Small intestine (tissue), 7 donors: ENCODE data around the gene C19orf81. TPM values are rescaled to one million over a fixed set of nuclear protein-coding genes. Genes with fewer than 3 reads are reported as not detected.

Source experiments
- DNase-seq, 2 donors: peaks; one replicate each; pipeline versions ENCODE4 v3.0.0 to v3.0.0-alpha.2; 2013
- FAIRE-seq: peaks from 2 replicates; lab custom pipeline; 2012; peaks lifted over from hg19 to GRCh38; lab: Jason Lieb, UNC
- H3K27ac ChIP-seq, 3 donors: one replicate each; pipeline ENCODE4 v1.5.1; 2013; ENCODE audit warnings: low read length in 2 of 3, mild to moderate bottlenecking in 2 of 3, control low read depth in 1 of 3, inconsistent platforms in 1 of 3, low read depth in 1 of 3, moderate library complexity in 1 of 3
- H3K27me3 ChIP-seq, 3 donors: one replicate each; pipeline ENCODE4 v1.6.1; 2013; ENCODE audit warnings: low read length in 3 of 3, inconsistent platforms in 1 of 3; ENCODE audit not compliant: control insufficient read depth in 3 of 3, insufficient read depth in 3 of 3
- H3K36me3 ChIP-seq, 3 donors: one replicate each; pipeline ENCODE4 v1.6.1; 2013; ENCODE audit warnings: low read length in 3 of 3, inconsistent platforms in 1 of 3, low read depth in 1 of 3, mild to moderate bottlenecking in 1 of 3, moderate library complexity in 1 of 3; ENCODE audit not compliant: control insufficient read depth in 3 of 3, insufficient read depth in 2 of 3
- H3K4me1 ChIP-seq, 3 donors: one replicate each; pipeline ENCODE4 v1.6.1; 2013; ENCODE audit warnings: low read length in 2 of 3, inconsistent platforms in 1 of 3, low read depth in 1 of 3, mild to moderate bottlenecking in 1 of 3, moderate library complexity in 1 of 3; ENCODE audit not compliant: control insufficient read depth in 3 of 3, insufficient read depth in 2 of 3
- H3K4me3 ChIP-seq, 3 donors: one replicate each; pipeline ENCODE4 v1.5.1; 2013; ENCODE audit warnings: low read length in 3 of 3, control low read depth in 1 of 3, inconsistent platforms in 1 of 3, low read depth in 1 of 3, mild to moderate bottlenecking in 1 of 3, moderate library complexity in 1 of 3
- H3K9me3 ChIP-seq, 2 donors: one replicate each; pipeline ENCODE4 v1.6.1; 2013; ENCODE audit warnings: low read depth in 1 of 2, low read length in 1 of 2; ENCODE audit not compliant: control insufficient read depth in 2 of 2, insufficient read depth in 1 of 2
- WGBS, 3 donors: extraction: QIAGEN DNeasy Blood & Tissue Kit; methylation state at CpG; one replicate each; pipeline ENCODE4 v1.1.7; 2013; 5-methylcytosine and 5-hydroxymethylcytosine counted together
- polyA plus RNA-seq, 4 donors: library from polyadenylated mRNA; stranded (reverse) in 3 of 4; unstranded in 1 of 4; fragments of 200-250 nt in 3 of 4; fragments of 120-200 nt in 1 of 4; gene quantifications; one replicate each; pipeline versions ENCODE4 v1.2.1 to v1.2.3, GENCODE V29; 2013
- donor health status: healthy with polysubstance abuse.
- donor health status: control.
- donor health status: control.
- donor health status: Bipolar disorder and iron deficiency.
- donor health status: healthy.

The C19orf81 gene
- polyA plus RNA-seq, 4 donors = 0.19 TPM; not detected in 3

DNA sequence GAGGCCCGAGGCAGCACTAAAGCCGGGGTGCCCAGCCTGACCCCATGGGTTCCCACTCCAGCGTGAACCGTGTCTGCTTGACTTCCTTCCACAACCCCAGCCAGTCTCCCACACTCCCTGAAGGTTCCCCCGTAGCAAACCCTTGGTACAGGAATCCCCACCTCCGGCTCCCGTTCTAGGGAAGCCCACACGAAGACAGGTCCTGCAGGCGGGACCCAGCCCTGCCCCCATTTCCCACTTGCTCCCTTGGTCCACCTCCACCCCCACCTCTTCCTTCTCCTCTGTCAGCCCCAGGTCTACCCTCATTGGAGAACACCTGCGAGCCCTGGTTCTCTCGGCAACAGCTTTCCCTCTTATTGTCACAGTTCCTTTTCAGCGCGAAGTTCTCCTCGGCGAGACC, 23.9 kb downstream of the C19orf81 start:
- H3K27me3 ChIP-seq = peaks cover 0 to 33% (median 5%) of the 10 kb centered on the region in 3 donors

DNA sequence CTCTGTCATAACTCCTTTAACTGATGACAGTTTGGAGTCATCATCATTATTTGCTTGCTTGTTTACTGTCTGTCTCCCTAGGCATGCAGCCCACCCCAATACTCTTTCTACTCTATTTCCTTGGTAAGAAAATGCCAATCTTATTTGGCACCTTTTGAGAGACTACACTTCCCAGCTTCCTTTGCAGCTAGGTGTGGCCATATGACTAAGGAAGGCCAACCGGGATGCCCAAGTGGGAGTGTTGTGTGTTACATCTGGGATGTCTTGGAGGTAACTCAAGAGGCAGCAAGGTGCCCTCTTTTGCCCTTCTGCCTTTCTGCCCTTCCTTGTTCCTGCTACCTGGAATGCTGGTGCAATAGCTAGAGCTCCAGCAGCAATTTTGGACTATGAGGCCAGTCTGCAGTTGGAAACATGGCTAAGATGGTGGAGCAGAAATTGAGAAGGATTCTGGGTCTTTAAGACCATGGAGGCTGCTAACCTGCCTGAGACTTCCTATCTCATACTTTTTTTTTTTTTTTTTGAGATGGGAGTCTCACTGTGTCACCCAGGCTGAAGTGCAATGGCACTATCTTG, 27.5 kb downstream of the C19orf81 start:
- WGBS, 3 donors = 52 to 75% (median 73%) methylated on average over 1 of the region's 1 CpG
- FAIRE-seq (no peak), DNase-seq (no peak)
- no peaks in the 10 kb centered on the region for H3K36me3 ChIP-seq
- H3K4me3 ChIP-seq = no peak overlapping the region
- no peak overlapping the region for H3K27ac ChIP-seq
- no peaks in the 10 kb centered on the region for H3K4me1 ChIP-seq
- H3K9me3 ChIP-seq = peaks cover 0 to 2% of the 10 kb centered on the region in 2 donors
- H3K27me3 ChIP-seq = peaks cover 0 to 17% (median 5%) of the 10 kb centered on the region in 3 donors

More for the DNA sequence above, 23.9 kb downstream of the C19orf81 start:
- FAIRE-seq = no peak
- no peaks in the 10 kb centered on the region for H3K4me1 ChIP-seq
- H3K9me3 ChIP-seq = peaks cover 0 to 2% of the 10 kb centered on the region in 2 donors
- DNase-seq = no peak
- no peak overlapping the region for H3K4me3 ChIP-seq
- no peaks in the 10 kb centered on the region for H3K36me3 ChIP-seq
- H3K27ac ChIP-seq = no peak overlapping the region
- 24 to 41% (median 29%) methylated on average over 11 to 15 of the region's 15 CpGs for WGBS, 3 donors

DNA sequence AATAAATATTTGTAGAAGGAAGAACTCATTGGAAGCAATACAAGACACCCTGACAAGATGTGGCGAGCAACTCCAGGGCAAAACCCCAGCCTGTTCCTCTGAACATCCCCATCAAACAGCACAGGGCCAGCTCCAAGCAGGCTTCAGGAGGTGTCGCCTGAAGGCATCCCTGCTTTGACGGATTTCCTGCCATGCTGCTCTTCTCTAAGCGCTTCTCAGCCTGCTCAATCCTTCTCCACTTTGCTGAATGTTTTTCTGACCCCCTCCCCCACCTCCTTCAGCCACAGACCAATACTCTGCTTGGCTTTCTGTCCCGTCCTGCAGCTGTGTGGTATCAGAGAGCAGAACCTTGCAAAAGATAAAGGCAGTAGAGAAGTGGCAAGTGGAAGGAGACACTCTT, 28.4 kb downstream of the C19orf81 start:
- Histone ChIP-seq H3K27ac (no peak overlapping the region), H3K9me3 (peaks cover 0 to 2% of the 10 kb centered on the region in 2 donors), H3K36me3 (no peaks in the 10 kb centered on the region), H3K4me3 (no peak overlapping the region), H3K4me1 (no peaks in the 10 kb centered on the region), H3K27me3 (peaks cover 0 to 15% (median 5%) of the 10 kb centered on the region in 3 donors)
- DNase-seq = no peak
- WGBS, 3 donors = 42 to 56% (median 53%) methylated on average over 5 of the region's 5 CpGs
- no peak for FAIRE-seq

DNA sequence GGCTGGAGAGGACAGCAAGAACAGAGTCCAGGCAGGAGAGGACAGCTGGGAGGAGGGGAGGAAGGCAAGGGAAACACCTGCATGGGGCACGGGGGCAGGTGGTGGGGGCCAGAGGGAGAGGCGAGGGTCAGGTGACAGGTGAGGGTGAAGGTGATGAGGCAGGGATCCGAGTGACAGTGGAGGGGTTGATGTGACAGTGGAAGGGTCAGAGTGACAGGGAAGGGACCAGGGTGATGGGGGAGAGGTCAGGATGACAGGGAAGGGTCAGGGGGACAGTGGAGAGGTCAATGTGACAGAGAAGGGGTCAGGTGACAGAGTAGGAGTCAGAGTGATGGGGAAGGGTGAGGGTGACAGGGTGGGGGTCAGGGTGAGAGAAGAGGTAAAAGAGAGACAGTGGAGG, 29.1 kb downstream of the C19orf81 start:
- 34 to 55% (median 52%) methylated on average over 3 of the region's 3 CpGs for WGBS, 3 donors
- Histone ChIP-seq H3K36me3 (no peaks in the 10 kb centered on the region), H3K9me3 (peaks cover 0 to 2% of the 10 kb centered on the region in 2 donors), H3K4me3 (no peak overlapping the region), H3K27me3 (peaks cover 0 to 8% (median 5%) of the 10 kb centered on the region in 3 donors), H3K4me1 (no peaks in the 10 kb centered on the region), H3K27ac (no peak overlapping the region)
- no peak for FAIRE-seq
- DNase-seq = no peak

DNA sequence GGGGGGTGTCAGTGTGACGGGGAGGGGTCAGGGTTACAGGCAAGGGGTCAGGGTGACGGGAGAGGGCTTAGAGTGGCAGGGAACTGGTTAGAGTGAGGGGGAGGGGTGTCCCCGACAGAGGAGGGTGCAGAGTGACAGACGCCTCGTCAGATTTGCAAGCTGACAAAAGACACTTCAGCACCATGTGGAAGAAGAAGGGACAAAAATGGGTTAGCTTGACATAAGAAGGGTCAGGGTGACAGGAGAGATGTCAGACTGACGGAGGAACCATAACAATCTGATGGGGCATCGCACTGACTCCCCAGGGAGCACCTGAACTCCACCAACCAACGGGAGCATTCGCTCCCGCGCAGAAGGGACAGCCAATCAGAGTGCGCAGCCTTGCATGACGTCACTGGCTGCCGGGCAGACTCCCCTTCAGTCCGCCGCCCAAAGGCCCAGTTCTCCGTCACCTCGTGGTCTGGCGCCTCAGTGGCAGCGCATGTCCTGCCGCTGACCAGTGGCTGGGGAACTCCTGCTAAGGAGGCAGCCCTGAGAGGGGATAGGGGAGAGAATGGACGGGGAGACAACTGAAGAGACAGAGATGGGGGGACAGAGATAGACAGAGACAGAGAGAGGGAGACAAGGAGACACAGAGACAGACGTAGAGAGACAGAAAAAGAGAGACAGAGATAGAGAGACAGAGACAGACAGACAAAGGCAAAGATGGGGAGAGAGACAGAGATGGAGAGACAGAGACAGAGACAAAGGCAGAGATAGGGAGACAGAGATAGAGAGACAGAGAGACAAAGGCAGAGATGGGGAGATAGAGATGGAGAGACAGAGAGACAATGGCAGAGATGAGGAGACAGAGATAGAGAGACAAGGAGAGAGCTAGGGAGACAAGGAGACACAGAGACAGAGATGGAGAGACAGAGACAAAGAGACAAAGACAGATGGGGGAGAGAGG, 30.2 kb downstream of the C19orf81 start:
- WGBS, 3 donors = 12 to 15% (median 14%) methylated on average over 23 of the region's 23 CpGs
- Histone ChIP-seq H3K36me3 (no peaks in the 10 kb centered on the region), H3K27me3 (peaks cover 0 to 5% (median 4%) of the 10 kb centered on the region in 3 donors), H3K4me3 (no peak overlapping the region), H3K9me3 (peaks cover 0 to 2% of the 10 kb centered on the region in 2 donors), H3K27ac (no peak overlapping the region), H3K4me1 (no peaks in the 10 kb centered on the region)
- DNase-seq (peak; percentile 55 to 67), FAIRE-seq (no peak)

DNA sequence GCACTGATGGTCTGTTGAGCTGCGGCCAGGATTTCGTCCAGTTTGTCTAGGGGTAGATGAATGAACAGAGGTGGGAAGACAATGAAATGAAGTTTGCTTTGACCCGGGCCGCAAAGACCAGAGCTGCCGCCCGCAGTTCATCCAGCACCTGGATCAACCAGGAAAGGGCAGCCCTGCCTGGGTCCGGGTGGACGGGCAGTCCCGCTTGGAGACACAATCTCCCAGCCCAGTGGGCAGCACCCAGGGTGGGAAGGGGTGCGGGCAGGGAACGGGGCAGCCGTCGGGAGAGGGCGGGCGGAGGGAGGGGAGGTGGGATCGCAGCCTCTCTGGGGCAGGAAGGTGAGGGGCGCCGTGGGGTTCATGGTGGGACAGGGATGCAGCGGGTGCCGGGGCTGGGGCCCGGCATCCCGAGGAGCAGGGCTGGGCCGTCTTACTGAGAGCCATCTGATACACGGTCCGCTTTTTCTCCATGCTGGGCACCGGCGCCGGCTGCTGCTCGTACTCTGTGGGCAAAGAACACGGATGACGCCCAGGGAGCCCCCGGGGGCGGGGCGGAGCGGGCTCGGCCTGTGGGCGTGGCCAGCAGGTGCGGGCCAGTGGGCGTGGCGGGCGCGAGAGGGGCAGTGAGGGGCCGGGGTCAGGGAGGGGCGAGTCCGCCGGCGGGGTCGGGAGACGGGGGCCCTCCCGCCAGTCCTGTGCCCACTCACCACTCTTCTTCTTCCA, 37.2 kb downstream of the C19orf81 start:
- no peak overlapping the region for H3K4me3 ChIP-seq
- no peak for FAIRE-seq
- WGBS, 3 donors = 18 to 28% (median 22%) methylated on average over 32 to 50 of the region's 50 CpGs
- H3K36me3 ChIP-seq = no peaks in the 10 kb centered on the region
- H3K27me3 ChIP-seq = peaks cover 0 to 26% (median 24%) of the 10 kb centered on the region in 3 donors
- H3K4me1 ChIP-seq = no peaks in the 10 kb centered on the region
- no peaks in the 10 kb centered on the region for H3K9me3 ChIP-seq
- no peak for DNase-seq
- H3K27ac ChIP-seq = no peak overlapping the region

DNA sequence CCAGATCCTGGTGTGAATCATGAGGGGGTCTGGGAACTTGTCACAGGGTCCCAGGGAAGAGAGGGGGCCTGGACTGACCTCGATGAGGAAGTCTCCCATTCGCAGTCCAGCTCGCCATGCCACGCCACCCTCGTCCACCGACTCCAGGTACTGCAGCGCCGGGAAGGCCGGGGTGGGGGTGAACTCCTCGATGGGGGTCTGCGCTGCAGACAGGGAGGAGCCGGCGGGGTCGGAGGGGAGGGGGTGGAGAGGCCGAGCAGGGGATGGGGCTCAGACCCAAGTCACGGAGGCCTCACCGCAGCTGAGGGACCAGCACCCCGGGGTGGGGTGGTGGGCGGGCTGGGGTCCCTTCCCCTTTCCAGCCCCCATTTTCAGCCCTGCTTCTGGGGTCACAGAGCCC, 39.5 kb downstream of the C19orf81 start:
- no peak for FAIRE-seq
- no peaks in the 10 kb centered on the region for H3K9me3 ChIP-seq
- WGBS, 3 donors = 68 to 78% (median 72%) methylated on average over 12 to 19 of the region's 19 CpGs
- peaks cover 0 to 40% (median 31%) of the 10 kb centered on the region in 3 donors for H3K27me3 ChIP-seq
- H3K4me3 ChIP-seq = no peak overlapping the region
- DNase-seq = no peak
- H3K36me3 ChIP-seq = no peaks in the 10 kb centered on the region
- no peaks in the 10 kb centered on the region for H3K4me1 ChIP-seq
- H3K27ac ChIP-seq = no peak overlapping the region

DNA sequence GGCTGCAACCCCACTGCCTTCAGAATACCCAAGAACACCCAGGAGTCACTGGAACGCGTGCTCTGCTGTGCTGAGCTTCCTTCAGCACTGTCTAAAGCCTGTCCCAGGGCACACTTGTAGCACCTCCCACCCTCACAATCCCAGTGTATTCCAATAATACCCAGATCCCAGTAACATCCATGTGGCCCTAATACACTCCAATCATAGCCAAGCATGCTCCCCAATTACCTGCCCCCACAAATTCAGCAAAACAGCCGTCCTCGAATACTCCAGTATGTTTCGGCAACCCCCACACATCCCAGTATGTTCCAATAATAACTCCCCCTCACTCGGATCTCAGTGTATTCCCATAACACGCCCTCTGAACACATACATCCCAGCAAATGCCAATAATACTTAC, 41.2 kb downstream of the C19orf81 start:
- Histone ChIP-seq H3K27ac (no peak overlapping the region), H3K27me3 (peaks cover 9 to 44% (median 31%) of the 10 kb centered on the region in 3 donors), H3K4me3 (no peak overlapping the region), H3K4me1 (no peaks in the 10 kb centered on the region), H3K36me3 (no peaks in the 10 kb centered on the region), H3K9me3 (no peaks in the 10 kb centered on the region)
- no peak for DNase-seq
- FAIRE-seq = no peak
- WGBS, 3 donors = 73 to 84% (median 82%) methylated on average over 7 of the region's 7 CpGs
